IMR-90 (cell line): ENCODE measurements around the gene CDHR1.

Source experiments
- BHLHE40 ChIP-seq: fragments of 150-350 bp; IDR thresholded peaks from 2 replicates; pipeline ENCODE4 v1.6.1; 2016; ENCODE audit warnings: mild to moderate bottlenecking, low read depth, low read length
- CEBPB ChIP-seq: IDR thresholded peaks from 2 replicates; pipeline ENCODE4 v1.6.1; 2012; ENCODE audit warnings: low read depth, low read length, improper control_type of control experiment
- CHD1 ChIP-seq: IDR thresholded peaks from 2 replicates; pipeline ENCODE4 v1.6.1; 2012; ENCODE audit warnings: low read depth, low read length, improper control_type of control experiment
- CTCF ChIP-seq: conservative IDR thresholded peaks from 2 replicates; pipeline ENCODE4 v1.5.1; 2012; ENCODE audit warnings: mild to moderate bottlenecking, low read depth, low read length, improper control_type of control experiment
- ELK1 ChIP-seq: fragments of 150-350 bp; IDR thresholded peaks from 2 replicates; pipeline ENCODE4 v1.6.1; 2016; ENCODE audit warnings: low read depth, mild to moderate bottlenecking, low read length, moderate library complexity, borderline replicate concordance
- MAFK ChIP-seq: IDR thresholded peaks from 2 replicates; pipeline ENCODE4 v1.6.1; 2012; ENCODE audit warnings: low read depth, low read length, improper control_type of control experiment
- MAZ ChIP-seq: IDR thresholded peaks from 2 replicates; pipeline ENCODE4 v1.6.1; 2012; ENCODE audit warnings: low read depth, mild to moderate bottlenecking, low read length, improper control_type of control experiment, moderate library complexity, borderline replicate concordance
- POLR2A ChIP-seq: IDR thresholded peaks from 2 replicates; pipeline ENCODE4 v1.6.1; 2012; ENCODE audit warnings: mild to moderate bottlenecking, low read depth, low read length
- RAD21 ChIP-seq: IDR thresholded peaks from 2 replicates; pipeline ENCODE4 v1.6.1; 2012; ENCODE audit warnings: low read length, improper control_type of control experiment
- RCOR1 ChIP-seq: IDR thresholded peaks from 2 replicates; pipeline ENCODE4 v1.6.1; 2012; ENCODE audit warnings: mild to moderate bottlenecking, low read length, improper control_type of control experiment; ENCODE audit not compliant: insufficient replicate concordance
- SMC3 ChIP-seq: fragments of 150-350 bp; IDR thresholded peaks from 2 replicates; pipeline ENCODE4 v1.6.1; 2016; ENCODE audit warnings: low read depth, mild to moderate bottlenecking, antibody characterized with exemption, low read length, moderate library complexity
- TF ChIP-seq, protein P1 (sequence below): fragments of 150-350 bp; IDR thresholded peaks from 2 replicates; pipeline ENCODE4 v1.6.1; 2017; ENCODE audit warnings: mild to moderate bottlenecking, antibody characterized with exemption, low read length, low read depth

DNA sequence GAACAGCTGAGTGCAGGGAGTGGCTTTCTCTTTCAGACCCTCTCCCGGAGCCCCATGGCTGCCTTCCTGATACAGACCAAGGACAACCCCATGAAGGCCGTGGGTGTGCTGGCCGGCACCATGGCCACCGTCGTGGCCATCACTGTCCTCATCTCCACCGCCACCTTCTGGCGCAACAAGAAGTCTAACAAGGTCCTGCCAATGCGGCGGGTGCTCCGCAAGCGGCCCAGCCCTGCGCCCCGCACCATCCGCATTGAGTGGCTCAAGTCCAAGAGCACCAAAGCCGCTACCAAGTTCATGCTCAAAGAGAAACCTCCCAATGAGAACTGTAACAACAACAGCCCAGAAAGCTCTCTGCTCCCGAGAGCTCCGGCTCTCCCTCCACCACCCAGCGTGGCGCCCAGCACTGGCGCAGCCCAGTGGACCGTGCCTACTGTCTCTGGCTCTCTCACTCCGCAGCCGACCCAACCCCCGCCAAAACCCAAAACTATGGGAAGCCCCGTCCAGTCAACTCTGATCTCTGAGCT lies 19.8 kb downstream of the CDHR1 start:
- TF ChIP-seq CTCF = no peak
- no peak for TF ChIP-seq CEBPB
- TF ChIP-seq POLR2A = no peak
- no peak for TF ChIP-seq BHLHE40
- TF ChIP-seq RAD21 = no peak
- no peak for TF ChIP-seq SMC3
- TF ChIP-seq ELK1 = no peak
- TF ChIP-seq, protein P1, sequence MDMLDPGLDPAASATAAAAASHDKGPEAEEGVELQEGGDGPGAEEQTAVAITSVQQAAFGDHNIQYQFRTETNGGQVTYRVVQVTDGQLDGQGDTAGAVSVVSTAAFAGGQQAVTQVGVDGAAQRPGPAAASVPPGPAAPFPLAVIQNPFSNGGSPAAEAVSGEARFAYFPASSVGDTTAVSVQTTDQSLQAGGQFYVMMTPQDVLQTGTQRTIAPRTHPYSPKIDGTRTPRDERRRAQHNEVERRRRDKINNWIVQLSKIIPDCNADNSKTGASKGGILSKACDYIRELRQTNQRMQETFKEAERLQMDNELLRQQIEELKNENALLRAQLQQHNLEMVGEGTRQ = no peak
- no peak for TF ChIP-seq RCOR1
- no peak for TF ChIP-seq MAFK
- no peak for TF ChIP-seq CHD1
- no peak for TF ChIP-seq MAZ
